Effector memory CD4-positive, alpha-beta T cell (primary cell): ENCODE results near the gene AKAP8L.
"Not testable (repeated sequence)": the region's sequence is repeated elsewhere in the genome, so short reads cannot be mapped to it uniquely, and the experiment has no call there.

Experiments
- DNase-seq, 3 donors: peaks; one replicate each; pipeline ENCODE4 v3.0.0-alpha.2; 2020
- H3K27ac ChIP-seq: 2 replicates; pipeline ENCODE4 v1.7.0; 2013; ENCODE audit warnings: mild to moderate bottlenecking, low read length, moderate library complexity; ENCODE audit not compliant: insufficient read depth, poor library complexity, severe bottlenecking
- H3K27me3 ChIP-seq: replicated peaks from 2 replicates; pipeline ENCODE4 v1.7.0; 2013; ENCODE audit warnings: mild to moderate bottlenecking, low read length; ENCODE audit not compliant: insufficient read depth, control insufficient read depth, poor library complexity, severe bottlenecking
- H3K36me3 ChIP-seq: 2 replicates; pipeline ENCODE4 v1.7.0; 2013; ENCODE audit warnings: mild to moderate bottlenecking, low read length, moderate library complexity; ENCODE audit not compliant: control insufficient read depth, insufficient read depth
- H3K4me1 ChIP-seq: 2 replicates; pipeline ENCODE4 v1.7.0; 2013; ENCODE audit warnings: low read length, mild to moderate bottlenecking; ENCODE audit not compliant: control insufficient read depth, insufficient read depth, poor library complexity, severe bottlenecking
- H3K4me3 ChIP-seq: 2 replicates; pipeline ENCODE4 v1.7.0; 2013; ENCODE audit warnings: low read length, low read depth, mild to moderate bottlenecking; ENCODE audit not compliant: insufficient read depth, poor library complexity, severe bottlenecking
- H3K9me3 ChIP-seq: 2 replicates; pipeline ENCODE4 v1.7.0; 2013; ENCODE audit warnings: mild to moderate bottlenecking, low read length, moderate library complexity; ENCODE audit not compliant: control insufficient read depth

Gene AKAP8L

GRCh38 chr19:15399635-15400034 lies 19.2 kb downstream of the AKAP8L start:
- Histone ChIP-seq H3K36me3 (peaks cover 82% of the 10 kb centered on the region), H3K4me1 (no peaks in the 10 kb centered on the region), H3K4me3 (no peak overlapping the region), H3K9me3 (no peaks in the 10 kb centered on the region), H3K27me3 (no peaks in the 10 kb centered on the region), H3K27ac (no peak overlapping the region)
- no peak for DNase-seq

DNA sequence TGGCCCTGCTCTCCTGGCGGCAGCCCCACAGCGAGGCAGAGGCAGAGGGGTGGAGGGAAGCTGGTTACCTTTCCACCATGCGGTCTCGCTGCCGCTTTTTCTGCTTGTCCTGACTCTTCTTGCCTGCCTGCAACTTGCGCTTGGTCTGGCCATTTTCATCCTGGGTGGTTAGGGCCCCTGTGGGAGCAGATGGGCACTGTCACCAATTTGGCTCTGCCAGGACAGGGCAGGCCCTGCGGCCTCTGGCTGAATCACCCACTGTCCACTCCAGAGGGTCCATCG lies 19.6 kb downstream of the AKAP8L start:
- no peaks in the 10 kb centered on the region for H3K27me3 ChIP-seq
- H3K9me3 ChIP-seq, result no peaks in the 10 kb centered on the region
- peaks cover 85% of the 10 kb centered on the region for H3K36me3 ChIP-seq
- no peak overlapping the region for H3K4me3 ChIP-seq
- DNase-seq, result no peak
- H3K4me1 ChIP-seq, result no peaks in the 10 kb centered on the region
- no peak overlapping the region for H3K27ac ChIP-seq

- Histone ChIP-seq H3K4me3 (no peak overlapping the region), H3K4me1 (no peaks in the 10 kb centered on the region), H3K9me3 (no peaks in the 10 kb centered on the region), H3K36me3 (peaks cover 84% of the 10 kb centered on the region), H3K27ac (no peak overlapping the region), H3K27me3 (no peaks in the 10 kb centered on the region)
- DNase-seq, result no peak
These were observed 20.1 kb downstream of the AKAP8L start for GRCh38 chr19:15398501-15399233.

DNA sequence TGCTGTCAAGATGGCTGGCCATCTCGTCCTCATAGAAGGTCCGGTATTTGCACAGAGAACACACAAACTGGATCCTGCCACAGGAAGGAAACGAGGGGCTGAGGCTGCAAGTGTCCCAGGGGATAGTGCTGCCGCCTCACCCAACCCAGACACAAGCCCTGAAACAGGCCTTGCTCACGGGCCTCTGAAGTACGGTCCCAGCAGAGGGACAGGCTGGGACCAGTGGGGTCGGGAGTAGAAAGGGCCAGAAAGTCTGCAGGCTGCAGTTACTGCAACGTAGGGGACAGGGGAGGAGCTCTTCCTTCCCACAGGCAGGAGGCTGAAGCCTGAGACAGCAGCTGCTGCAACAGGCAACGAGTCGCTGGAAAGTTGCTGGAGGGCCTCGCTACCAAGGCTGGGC lies 21.0 kb downstream of the AKAP8L start:
- Histone ChIP-seq H3K27me3 (no peaks in the 10 kb centered on the region), H3K36me3 (peaks cover 80% of the 10 kb centered on the region), H3K9me3 (no peaks in the 10 kb centered on the region), H3K4me3 (no peak overlapping the region), H3K27ac (no peak overlapping the region), H3K4me1 (no peaks in the 10 kb centered on the region)
- no peak for DNase-seq

DNA sequence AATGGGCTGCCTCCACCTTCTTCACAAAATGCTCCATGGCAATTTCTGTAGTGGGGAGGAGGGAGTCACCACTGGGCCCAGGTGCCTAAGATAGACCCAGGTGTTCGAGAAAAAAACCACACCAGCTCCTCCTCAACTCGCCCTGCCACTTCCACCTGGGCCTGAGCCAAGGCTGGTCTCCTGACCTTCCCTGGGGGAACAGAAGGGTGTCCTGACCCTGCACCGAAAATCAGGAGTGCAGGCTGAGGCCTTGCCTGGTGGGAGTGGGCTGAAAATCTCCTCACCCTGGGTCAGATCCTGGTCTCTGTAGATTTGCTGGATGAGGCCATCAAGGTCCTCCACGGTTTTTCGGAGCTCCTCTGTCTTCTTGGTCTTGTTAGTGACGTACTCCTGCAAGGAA lies 21.6 kb downstream of the AKAP8L start:
- DNase-seq, result no peak
- no peak overlapping the region for H3K27ac ChIP-seq
- H3K27me3 ChIP-seq, result no peaks in the 10 kb centered on the region
- H3K36me3 ChIP-seq, result peaks cover 74% of the 10 kb centered on the region
- H3K9me3 ChIP-seq, result no peaks in the 10 kb centered on the region
- H3K4me1 ChIP-seq, result no peaks in the 10 kb centered on the region
- no peak overlapping the region for H3K4me3 ChIP-seq

DNA sequence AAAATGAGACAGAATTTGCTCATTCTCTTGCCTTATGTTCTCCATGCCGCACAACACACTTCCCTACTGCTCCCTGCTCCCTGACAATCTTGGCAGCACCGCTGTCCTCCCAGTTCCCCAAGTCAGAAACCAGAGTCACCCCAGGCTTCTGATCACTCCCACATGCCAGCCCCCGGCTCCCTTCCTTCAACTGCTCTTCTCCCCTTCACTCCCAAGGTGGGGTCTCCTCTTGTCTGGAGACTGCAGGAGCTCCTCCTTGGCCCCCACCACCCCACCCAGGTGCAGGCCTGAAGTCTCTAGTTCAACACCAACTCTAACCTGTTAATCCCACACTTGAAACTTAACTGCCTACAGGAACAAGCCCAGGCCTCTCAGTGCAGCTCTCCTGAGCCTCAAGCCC lies 22.4 kb downstream of the AKAP8L start:
- Histone ChIP-seq H3K27me3 (no peaks in the 10 kb centered on the region), H3K9me3 (no peaks in the 10 kb centered on the region), H3K27ac (no peak overlapping the region), H3K36me3 (peaks cover 67% of the 10 kb centered on the region), H3K4me1 (no peaks in the 10 kb centered on the region), H3K4me3 (no peak overlapping the region)
- DNase-seq, result no peak

DNA sequence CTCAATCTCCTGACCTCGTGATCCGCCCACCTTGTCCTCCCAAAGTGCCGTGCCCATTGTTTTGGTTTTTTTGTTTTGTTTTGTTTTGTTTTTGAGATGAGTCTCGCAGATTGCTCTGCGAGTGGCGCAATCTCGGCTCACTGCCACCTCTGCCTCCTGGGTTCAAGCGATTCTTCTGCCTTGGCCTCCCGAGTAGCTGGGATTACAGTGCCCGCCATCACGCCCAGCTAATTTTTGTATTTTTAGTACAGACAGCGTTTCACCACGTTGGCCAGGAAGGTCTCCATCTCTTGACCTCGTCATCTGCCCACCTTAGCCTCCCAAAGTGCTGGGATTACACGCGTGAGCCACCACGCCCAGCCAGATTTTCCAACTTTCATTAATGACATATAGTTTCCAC lies 23.5 kb downstream of the AKAP8L start:
- not testable (repeated sequence) for H3K9me3 ChIP-seq, DNase-seq, H3K4me3 ChIP-seq, H3K4me1 ChIP-seq, H3K27me3 ChIP-seq, H3K27ac ChIP-seq
- peaks cover 60% of the 10 kb centered on the region for H3K36me3 ChIP-seq

DNA sequence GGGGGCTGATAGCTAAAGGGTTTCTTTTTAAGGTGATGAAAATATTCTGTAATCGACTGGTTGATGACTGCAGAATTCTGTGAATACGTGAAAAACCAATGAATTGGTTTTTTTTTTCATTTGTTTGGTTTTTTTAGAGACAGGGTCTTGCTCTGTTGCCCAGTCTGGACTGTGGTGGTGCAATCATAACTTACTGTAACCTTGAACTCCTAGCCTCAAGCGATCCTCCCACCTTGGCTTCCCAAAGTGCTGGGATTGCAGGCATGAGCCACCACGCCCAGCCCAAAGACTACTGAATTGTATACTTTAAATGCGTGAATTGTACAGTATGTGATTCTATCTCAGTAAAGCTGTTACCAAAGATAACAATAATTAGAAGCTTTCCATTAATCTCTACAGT lies 24.4 kb downstream of the AKAP8L start:
- no peak overlapping the region for H3K27ac ChIP-seq
- no peak overlapping the region for H3K4me3 ChIP-seq
- H3K4me1 ChIP-seq, result no peaks in the 10 kb centered on the region
- H3K27me3 ChIP-seq, result no peaks in the 10 kb centered on the region
- no peak for DNase-seq
- no peaks in the 10 kb centered on the region for H3K9me3 ChIP-seq
- peaks cover 51% of the 10 kb centered on the region for H3K36me3 ChIP-seq

- no peaks in the 10 kb centered on the region for H3K4me1 ChIP-seq
- no peak for DNase-seq
- no peaks in the 10 kb centered on the region for H3K27me3 ChIP-seq
- H3K4me3 ChIP-seq, result no peak overlapping the region
- peaks cover 47% of the 10 kb centered on the region for H3K36me3 ChIP-seq
- no peak overlapping the region for H3K27ac ChIP-seq
- H3K9me3 ChIP-seq, result no peaks in the 10 kb centered on the region
These were observed 24.8 kb downstream of the AKAP8L start for GRCh38 chr19:15393963-15394362.

DNA sequence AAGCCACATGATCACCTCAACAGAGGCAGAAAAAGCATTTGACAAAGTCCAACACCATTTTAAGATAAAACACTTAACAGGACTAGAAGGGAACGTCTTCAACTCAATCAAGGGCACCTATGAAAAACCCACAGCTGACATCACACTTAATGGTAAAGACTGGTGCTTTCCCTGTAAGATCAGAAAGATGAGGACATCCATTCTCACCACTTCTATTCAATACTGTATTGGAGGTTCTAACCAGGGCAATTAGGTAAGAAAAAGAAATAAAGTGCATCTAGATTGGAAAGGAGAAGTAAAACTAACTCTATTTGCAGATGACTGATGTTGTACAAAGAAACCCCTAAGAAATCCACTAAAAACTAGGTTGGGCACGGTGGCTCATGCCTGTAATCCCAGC lies 28.0 kb downstream of the AKAP8L start:
- peaks cover 21% of the 10 kb centered on the region for H3K36me3 ChIP-seq
- H3K27me3 ChIP-seq, result no peaks in the 10 kb centered on the region
- no peaks in the 10 kb centered on the region for H3K9me3 ChIP-seq
- no peak overlapping the region for H3K27ac ChIP-seq
- H3K4me1 ChIP-seq, result no peaks in the 10 kb centered on the region
- DNase-seq, result no peak
- no peak overlapping the region for H3K4me3 ChIP-seq
